GM18519 (cell line): ENCODE measurements around the gene PIK3C2B.

Source experiments
- ATAC-seq: cut with Tn5 transposase; IDR thresholded peaks from one replicate; pipeline ENCODE4 v1.9.1; 2021; ENCODE audit warnings: mild to moderate bottlenecking, moderate library complexity; ENCODE audit not compliant: unreplicated experiment, low FRiP score

The PIK3C2B gene

GRCh38 chr1:204463125-204464060 lies 31.2 kb downstream of the PIK3C2B start:
- no peak for ATAC-seq

- no peak for ATAC-seq
Measured at GRCh38 chr1:204462229-204462561, 32.4 kb downstream of the PIK3C2B start.

GRCh38 chr1:204461331-204462228 lies 33.0 kb downstream of the PIK3C2B start:
- ATAC-seq, result no peak

GRCh38 chr1:204460346-204460745 lies 34.3 kb downstream of the PIK3C2B start:
- no peak for ATAC-seq

- ATAC-seq, result no peak
Measured at GRCh38 chr1:204459706-204460105, 34.9 kb downstream of the PIK3C2B start.

GRCh38 chr1:204457666-204458065 lies 36.9 kb downstream of the PIK3C2B start:
- ATAC-seq, result no peak

GRCh38 chr1:204456826-204457442 lies 37.7 kb downstream of the PIK3C2B start:
- no peak for ATAC-seq

GRCh38 chr1:204455831-204456145 lies 38.8 kb downstream of the PIK3C2B start:
- no peak for ATAC-seq

GRCh38 chr1:204455063-204455830 lies 39.4 kb downstream of the PIK3C2B start:
- no peak for ATAC-seq

GRCh38 chr1:204454476-204454875 lies 40.1 kb downstream of the PIK3C2B start:
- ATAC-seq, result no peak

GRCh38 chr1:204453141-204453772 lies 41.3 kb downstream of the PIK3C2B start:
- ATAC-seq, result peak; percentile 66

- no peak for ATAC-seq
Measured at GRCh38 chr1:204451352-204452124, 43.1 kb downstream of the PIK3C2B start.

- no peak for ATAC-seq
Measured at GRCh38 chr1:204450461-204451257, 43.9 kb downstream of the PIK3C2B start.

GRCh38 chr1:204449678-204450280 lies 44.8 kb downstream of the PIK3C2B start:
- no peak for ATAC-seq

GRCh38 chr1:204448991-204449677 lies 45.5 kb downstream of the PIK3C2B start:
- ATAC-seq, result no peak

GRCh38 chr1:204448344-204448964 lies 46.2 kb downstream of the PIK3C2B start:
- ATAC-seq, result no peak

- ATAC-seq, result no peak
Measured at GRCh38 chr1:204447736-204448135, 46.9 kb downstream of the PIK3C2B start.
